Measurements from ENCODE around the gene IPCEF1. TPM values are rescaled to one million over a fixed set of nuclear protein-coding genes. Genes with fewer than 3 reads are reported as not detected.

IPCEF1 gene
- total and polyA plus RNA-seq, 2 donors = 6.5 to 13.1 TPM

GRCh38 chr6:154167126-154167525, 189.5 kb downstream of the IPCEF1 start:
- Histone ChIP-seq H3K27me3 (ENCODE audit: control insufficient read depth in 2 of 2, insufficient read depth in 1 of 2, low read length in 1 of 2) (no peaks in the 10 kb centered on the region), H3K27ac (ENCODE audit: low read depth in 1 of 2, low read length in 1 of 2) (no peak overlapping the region), H3K9me3 (ENCODE audit: control insufficient read depth in 2 of 2, insufficient read depth in 1 of 2, low read length in 1 of 2) (no peaks in the 10 kb centered on the region), H3K4me3 (ENCODE audit: low read length in 2 of 2) (no peak overlapping the region), H3K4me1 (ENCODE audit: control insufficient read depth in 2 of 2, insufficient read depth in 2 of 2, low read length in 2 of 2) (peaks cover 3 to 4% of the 10 kb centered on the region in 2 donors), H3K36me3 (ENCODE audit: control insufficient read depth in 2 of 2, insufficient read depth in 2 of 2, low read length in 1 of 2) (peaks cover 0 to 12% of the 10 kb centered on the region in 2 donors)
- 46% methylated on average over 2 of the region's 2 CpGs for WGBS
- no peak for DNase-seq (ENCODE audit: low read depth in 6 of 9, low spot score in 9 of 9)

GRCh38 chr6:154166140-154166539, 190.5 kb downstream of the IPCEF1 start:
- Histone ChIP-seq H3K4me1 (ENCODE audit: control insufficient read depth in 2 of 2, insufficient read depth in 2 of 2, low read length in 2 of 2) (peaks cover 3 to 4% of the 10 kb centered on the region in 2 donors), H3K4me3 (ENCODE audit: low read length in 2 of 2) (no peak overlapping the region), H3K36me3 (ENCODE audit: control insufficient read depth in 2 of 2, insufficient read depth in 2 of 2, low read length in 1 of 2) (peaks cover 0 to 12% of the 10 kb centered on the region in 2 donors), H3K27me3 (ENCODE audit: control insufficient read depth in 2 of 2, insufficient read depth in 1 of 2, low read length in 1 of 2) (no peaks in the 10 kb centered on the region), H3K9me3 (ENCODE audit: control insufficient read depth in 2 of 2, insufficient read depth in 1 of 2, low read length in 1 of 2) (no peaks in the 10 kb centered on the region), H3K27ac (ENCODE audit: low read depth in 1 of 2, low read length in 1 of 2) (no peak overlapping the region)
- 96% methylated on average over 9 of the region's 9 CpGs for WGBS
- no peak for DNase-seq (ENCODE audit: low read depth in 6 of 9, low spot score in 9 of 9)

GRCh38 chr6:154165478-154165877, 191.1 kb downstream of the IPCEF1 start:
- 96% methylated on average over 2 of the region's 2 CpGs for WGBS
- peaks cover 3 to 4% of the 10 kb centered on the region in 2 donors for H3K4me1 ChIP-seq (ENCODE audit: control insufficient read depth in 2 of 2, insufficient read depth in 2 of 2, low read length in 2 of 2)
- H3K27me3 ChIP-seq (ENCODE audit: control insufficient read depth in 2 of 2, insufficient read depth in 1 of 2, low read length in 1 of 2) = no peaks in the 10 kb centered on the region
- no peaks in the 10 kb centered on the region for H3K9me3 ChIP-seq (ENCODE audit: control insufficient read depth in 2 of 2, insufficient read depth in 1 of 2, low read length in 1 of 2)
- peaks cover 0 to 12% of the 10 kb centered on the region in 2 donors for H3K36me3 ChIP-seq (ENCODE audit: control insufficient read depth in 2 of 2, insufficient read depth in 2 of 2, low read length in 1 of 2)
- H3K27ac ChIP-seq (ENCODE audit: low read depth in 1 of 2, low read length in 1 of 2) = no peak overlapping the region
- DNase-seq (ENCODE audit: low read depth in 6 of 9, low spot score in 9 of 9) = no peak
- no peak overlapping the region for H3K4me3 ChIP-seq (ENCODE audit: low read length in 2 of 2)

GRCh38 chr6:154164397-154164796, 192.2 kb downstream of the IPCEF1 start:
- Histone ChIP-seq H3K4me1 (ENCODE audit: control insufficient read depth in 2 of 2, insufficient read depth in 2 of 2, low read length in 2 of 2) (no peaks in the 10 kb centered on the region), H3K4me3 (ENCODE audit: low read length in 2 of 2) (no peak overlapping the region), H3K27me3 (ENCODE audit: control insufficient read depth in 2 of 2, insufficient read depth in 1 of 2, low read length in 1 of 2) (no peaks in the 10 kb centered on the region), H3K9me3 (ENCODE audit: control insufficient read depth in 2 of 2, insufficient read depth in 1 of 2, low read length in 1 of 2) (no peaks in the 10 kb centered on the region), H3K27ac (ENCODE audit: low read depth in 1 of 2, low read length in 1 of 2) (no peak overlapping the region), H3K36me3 (ENCODE audit: control insufficient read depth in 2 of 2, insufficient read depth in 2 of 2, low read length in 1 of 2) (peaks cover 0 to 12% of the 10 kb centered on the region in 2 donors)
- peak in 1 of 9 donors; percentile 28 for DNase-seq (ENCODE audit: low read depth in 6 of 9, low spot score in 9 of 9)
- 65% methylated on average over 5 of the region's 5 CpGs for WGBS

- Histone ChIP-seq H3K27me3 (ENCODE audit: control insufficient read depth in 2 of 2, insufficient read depth in 1 of 2, low read length in 1 of 2) (no peaks in the 10 kb centered on the region), H3K4me1 (ENCODE audit: control insufficient read depth in 2 of 2, insufficient read depth in 2 of 2, low read length in 2 of 2) (peaks cover 6 to 10% of the 10 kb centered on the region in 2 donors), H3K4me3 (ENCODE audit: low read length in 2 of 2) (no peak overlapping the region), H3K27ac (ENCODE audit: low read depth in 1 of 2, low read length in 1 of 2) (no peak overlapping the region), H3K36me3 (ENCODE audit: control insufficient read depth in 2 of 2, insufficient read depth in 2 of 2, low read length in 1 of 2) (peaks cover 0 to 6% of the 10 kb centered on the region in 2 donors), H3K9me3 (ENCODE audit: control insufficient read depth in 2 of 2, insufficient read depth in 1 of 2, low read length in 1 of 2) (no peaks in the 10 kb centered on the region)
- DNase-seq (ENCODE audit: low read depth in 6 of 9, low spot score in 9 of 9) = no peak
- whole genome bisulfite sequencing = 85% methylated on average over 3 of the region's 3 CpGs
Measured at GRCh38 chr6:154161689-154162088, 194.9 kb downstream of the IPCEF1 start.

GRCh38 chr6:154159126-154159525, 197.5 kb downstream of the IPCEF1 start:
- Histone ChIP-seq H3K36me3 (ENCODE audit: control insufficient read depth in 2 of 2, insufficient read depth in 2 of 2, low read length in 1 of 2) (no peaks in the 10 kb centered on the region), H3K27ac (ENCODE audit: low read depth in 1 of 2, low read length in 1 of 2) (no peak overlapping the region), H3K4me3 (ENCODE audit: low read length in 2 of 2) (no peak overlapping the region), H3K27me3 (ENCODE audit: control insufficient read depth in 2 of 2, insufficient read depth in 1 of 2, low read length in 1 of 2) (no peaks in the 10 kb centered on the region), H3K9me3 (ENCODE audit: control insufficient read depth in 2 of 2, insufficient read depth in 1 of 2, low read length in 1 of 2) (no peaks in the 10 kb centered on the region), H3K4me1 (ENCODE audit: control insufficient read depth in 2 of 2, insufficient read depth in 2 of 2, low read length in 2 of 2) (peaks cover 12 to 24% of the 10 kb centered on the region in 2 donors)
- WGBS = 94% methylated on average over 2 of the region's 2 CpGs
- DNase-seq (ENCODE audit: low read depth in 6 of 9, low spot score in 9 of 9) = no peak

- Histone ChIP-seq H3K4me3 (ENCODE audit: low read length in 2 of 2) (no peak overlapping the region), H3K36me3 (ENCODE audit: control insufficient read depth in 2 of 2, insufficient read depth in 2 of 2, low read length in 1 of 2) (no peaks in the 10 kb centered on the region), H3K27ac (ENCODE audit: low read depth in 1 of 2, low read length in 1 of 2) (peak overlapping the region in 1 of 2 donors; percentile 96), H3K4me1 (ENCODE audit: control insufficient read depth in 2 of 2, insufficient read depth in 2 of 2, low read length in 2 of 2) (peaks cover 12 to 24% of the 10 kb centered on the region in 2 donors), H3K27me3 (ENCODE audit: control insufficient read depth in 2 of 2, insufficient read depth in 1 of 2, low read length in 1 of 2) (no peaks in the 10 kb centered on the region), H3K9me3 (ENCODE audit: control insufficient read depth in 2 of 2, insufficient read depth in 1 of 2, low read length in 1 of 2) (no peaks in the 10 kb centered on the region)
- peak in 1 of 9 donors; percentile 25 for DNase-seq (ENCODE audit: low read depth in 6 of 9, low spot score in 9 of 9)
Measured at GRCh38 chr6:154157706-154158105, 198.9 kb downstream of the IPCEF1 start.

GRCh38 chr6:154157082-154157481, 199.5 kb downstream of the IPCEF1 start:
- Histone ChIP-seq H3K27ac (ENCODE audit: low read depth in 1 of 2, low read length in 1 of 2) (peak overlapping the region; percentile 87 to 96), H3K4me1 (ENCODE audit: control insufficient read depth in 2 of 2, insufficient read depth in 2 of 2, low read length in 2 of 2) (peaks cover 12 to 24% of the 10 kb centered on the region in 2 donors), H3K9me3 (ENCODE audit: control insufficient read depth in 2 of 2, insufficient read depth in 1 of 2, low read length in 1 of 2) (no peaks in the 10 kb centered on the region), H3K4me3 (ENCODE audit: low read length in 2 of 2) (peak overlapping the region; percentile 3 to 18), H3K36me3 (ENCODE audit: control insufficient read depth in 2 of 2, insufficient read depth in 2 of 2, low read length in 1 of 2) (no peaks in the 10 kb centered on the region), H3K27me3 (ENCODE audit: control insufficient read depth in 2 of 2, insufficient read depth in 1 of 2, low read length in 1 of 2) (no peaks in the 10 kb centered on the region)
- 32% methylated on average over 4 of the region's 4 CpGs for WGBS
- peak; percentile 32 to 83 (median 55) for DNase-seq (ENCODE audit: low read depth in 6 of 9, low spot score in 9 of 9)

GRCh38 chr6:154156135-154156896, 200.3 kb downstream of the IPCEF1 start:
- Histone ChIP-seq H3K4me1 (ENCODE audit: control insufficient read depth in 2 of 2, insufficient read depth in 2 of 2, low read length in 2 of 2) (peaks cover 12 to 24% of the 10 kb centered on the region in 2 donors), H3K36me3 (ENCODE audit: control insufficient read depth in 2 of 2, insufficient read depth in 2 of 2, low read length in 1 of 2) (no peaks in the 10 kb centered on the region), H3K9me3 (ENCODE audit: control insufficient read depth in 2 of 2, insufficient read depth in 1 of 2, low read length in 1 of 2) (no peaks in the 10 kb centered on the region), H3K4me3 (ENCODE audit: low read length in 2 of 2) (no peak overlapping the region), H3K27ac (ENCODE audit: low read depth in 1 of 2, low read length in 1 of 2) (peak overlapping the region; percentile 87 to 96), H3K27me3 (ENCODE audit: control insufficient read depth in 2 of 2, insufficient read depth in 1 of 2, low read length in 1 of 2) (no peaks in the 10 kb centered on the region)
- DNase-seq (ENCODE audit: low read depth in 6 of 9, low spot score in 9 of 9) = peak in 8 of 9 donors; percentile 26 to 79 (median 38)
- 43% methylated on average over 11 of the region's 11 CpGs for WGBS

Data from thymus (tissue), 11 donors.